ENCODE results near the gene SKA2. TPM values are rescaled to one million over a fixed set of nuclear protein-coding genes. Genes with fewer than 3 reads are reported as not detected.

Gene SKA2
- total and polyA plus RNA-seq, 2 of the 8 experiments (the other 6 are each of a cell fraction or from before 2014, with no cell fraction given), result 15.6 to 95.8 TPM

DNA sequence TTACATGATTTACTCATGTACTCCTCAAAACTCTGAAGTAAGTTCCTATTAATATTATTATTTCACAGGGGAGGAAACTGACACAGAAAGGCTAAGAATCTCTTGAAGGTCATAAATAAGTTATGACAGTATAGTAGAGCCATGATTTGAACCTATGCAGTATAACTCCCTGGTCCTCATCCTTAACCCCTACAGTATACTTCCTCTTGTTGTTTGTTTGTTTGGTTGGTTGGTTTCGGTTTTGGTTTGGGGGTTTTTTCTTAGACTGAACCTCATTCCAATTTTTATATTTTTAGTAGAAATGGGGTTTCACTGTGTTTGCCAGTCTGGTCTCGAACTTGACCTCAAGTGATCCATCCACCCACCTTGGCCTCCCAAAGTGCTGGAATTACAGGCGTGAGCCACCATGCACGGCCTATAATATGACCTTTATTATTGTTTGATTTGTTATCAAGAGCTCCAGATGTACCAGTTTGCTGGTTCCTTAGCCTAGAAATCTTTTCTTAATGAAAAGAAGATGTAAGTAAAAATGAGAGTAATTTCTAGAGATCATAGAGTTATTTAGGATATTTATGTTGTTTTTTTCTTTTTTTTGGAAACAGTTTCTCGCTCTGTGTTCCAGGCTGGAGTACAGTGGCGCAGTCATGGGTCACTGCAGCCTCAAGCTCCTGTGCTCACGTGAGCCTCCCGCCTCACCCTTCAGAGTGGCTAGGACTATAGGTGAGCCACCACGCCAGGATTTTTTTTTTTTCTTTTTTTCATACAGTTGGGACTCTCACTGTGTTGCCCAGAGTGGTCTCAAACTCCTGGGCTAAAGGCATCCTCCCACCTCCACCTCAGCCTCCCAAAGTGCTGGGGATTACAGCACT, 5.4 kb upstream of the SKA2 start:
- H2BK120ac ChIP-seq (replicated peaks; ENCODE audit: low read depth, low read length), result no peak overlapping the region
- 90% methylated on average over 9 of the region's 9 CpGs; no CpG with 5 or more reads in 1 of the 2 experiments for WGBS, 2 experiments (ENCODE audit: extremely low coverage in 1 of 2, insufficient coverage in 1 of 2, insufficient read length in 1 of 2, insufficient replicate concordance in 2 of 2, low coverage in 1 of 2, low lambda C conversion rate in 2 of 2, missing lambda C conversion rate in 1 of 2)
- H3K4me2 ChIP-seq (ENCODE audit: insufficient read depth in 1 of 2, low read depth in 2 of 2, low read length in 2 of 2), result no peak overlapping the region
- TF ChIP-seq SIRT6 (IDR thresholded peaks at IDR 0.05; ENCODE audit: low read length), result no peak
- TF ChIP-seq EZH2 (IDR thresholded peaks at IDR 0.05; ENCODE audit: low read depth, low read length, severe bottlenecking), result no peak
- no peak for TF ChIP-seq BRCA1 (IDR thresholded peaks at IDR 0.05; ENCODE audit: low read depth, low read length)
- TF ChIP-seq RXRA (IDR thresholded peaks at IDR 0.05; ENCODE audit: insufficient read depth, low read depth, low read length), result no peak
- TF ChIP-seq SUZ12 (IDR thresholded peaks at IDR 0.05; ENCODE audit: low read length), result no peak
- TF ChIP-seq RFX5 (IDR thresholded peaks at IDR 0.05; ENCODE audit: borderline replicate concordance, low read depth, low read length), result no peak
- TF ChIP-seq NRF1 (IDR thresholded peaks at IDR 0.05; ENCODE audit: low read depth, low read length), result no peak
- TF ChIP-seq TBP (IDR thresholded peaks at IDR 0.05; ENCODE audit: low read depth, low read length), result no peak
- no peak for TF ChIP-seq CEBPB (IDR thresholded peaks at IDR 0.05; ENCODE audit: low read depth, low read length)
- no peak for TF ChIP-seq ASH2L (IDR thresholded peaks at IDR 0.05; ENCODE audit: low read length)
- TF ChIP-seq, protein P1, sequence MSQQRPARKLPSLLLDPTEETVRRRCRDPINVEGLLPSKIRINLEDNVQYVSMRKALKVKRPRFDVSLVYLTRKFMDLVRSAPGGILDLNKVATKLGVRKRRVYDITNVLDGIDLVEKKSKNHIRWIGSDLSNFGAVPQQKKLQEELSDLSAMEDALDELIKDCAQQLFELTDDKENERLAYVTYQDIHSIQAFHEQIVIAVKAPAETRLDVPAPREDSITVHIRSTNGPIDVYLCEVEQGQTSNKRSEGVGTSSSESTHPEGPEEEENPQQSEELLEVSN (IDR thresholded peaks at IDR 0.05), result no peak
- TF ChIP-seq EGR1 (IDR thresholded peaks at IDR 0.05; ENCODE audit: borderline replicate concordance, low read depth, low read length), result no peak

More for the DNA sequence above, 5.4 kb upstream of the SKA2 start:
- no peak overlapping the region for H2BK5ac ChIP-seq (ENCODE audit: low read depth, low read length)
- POLR2A ChIA-PET (ENCODE audit: partially characterized antibody), result interaction anchor here (0.6 to 2.8 kb wide), 4 partner anchors 11 to 83 kb away, joined by 3 to 7 read pairs (median 4); no protein-coding TSS in a partner anchor
- H2BK12ac ChIP-seq (ENCODE audit: low read depth, low read length), result no peak overlapping the region
- no peak overlapping the region for H2BK20ac ChIP-seq (ENCODE audit: low read length)
- no peaks in the 10 kb centered on the region; a peak in 2 of 7 replicates for H3K4me1 ChIP-seq (replicated peaks in 1 of 4; ENCODE audit: control insufficient read depth in 3 of 4, insufficient read depth in 4 of 4, low read length in 3 of 4)
- no peak overlapping the region for H2AFZ ChIP-seq (ENCODE audit: low read length)
- H2AK5ac ChIP-seq (ENCODE audit: low read depth, low read length), result peak overlapping the region; percentile 82; the same call in 1 of the 2 replicates
- no peaks in the 10 kb centered on the region for H3K79me1 ChIP-seq (ENCODE audit: low read depth, low read length)
- H3K56ac ChIP-seq (replicated peaks; ENCODE audit: insufficient read length, low read depth, low read length), result no peak overlapping the region
- H4K20me1 ChIP-seq (replicated peaks in 1 of 2; ENCODE audit: control insufficient read depth in 1 of 2, insufficient read depth in 2 of 2, low read length in 2 of 2), result peaks cover 0 to 1% of the 10 kb centered on the region in 2 experiments
- H3K79me2 ChIP-seq (ENCODE audit: control insufficient read depth in 1 of 2, insufficient read depth in 2 of 2, low read length in 2 of 2), result peaks cover 5 to 78% of the 10 kb centered on the region in 2 experiments; a peak in 3 of 4 replicates
- no peak overlapping the region for H3K23ac ChIP-seq (ENCODE audit: insufficient read length)
- no peak overlapping the region for H4K5ac ChIP-seq (ENCODE audit: insufficient read length, low read depth, low read length)
- H4K8ac ChIP-seq (ENCODE audit: extremely low read depth, insufficient read depth, low read length), result no peak overlapping the region
- CTCF ChIA-PET (ENCODE audit: partially characterized antibody), result interaction anchor here (0.9 to 1.4 kb wide), 3 partner anchors 11 to 641 kb away, joined by 3 read pairs; no protein-coding TSS in a partner anchor
- no peak overlapping the region for H3K14ac ChIP-seq (ENCODE audit: insufficient read length)
- DNase-seq (ENCODE audit: low read depth in 1 of 2, low spot score in 2 of 2), result no peak
- H2BK15ac ChIP-seq (ENCODE audit: low read length), result no peak overlapping the region
- H3K18ac ChIP-seq (ENCODE audit: extremely low read depth, low read length), result no peak overlapping the region
- H3K9ac ChIP-seq (replicated peaks in 1 of 4; ENCODE audit: extremely low read depth in 1 of 4, low read depth in 3 of 4, low read length in 3 of 4), result no peak overlapping the region
- FAIRE-seq, result no peak
- H3K27me3 ChIP-seq (replicated peaks in 1 of 4; ENCODE audit: control insufficient read depth in 3 of 4, extremely low read depth in 1 of 4, insufficient read depth in 3 of 4, low read length in 3 of 4), result no peaks in the 10 kb centered on the region
- H3K23me2 ChIP-seq (ENCODE audit: low read depth, low read length), result 0 out of 2 replicates have a peak, but pooled peaks cover 2% of the 10 kb centered on the region
- no peaks in the 10 kb centered on the region for H3K9me3 ChIP-seq (ENCODE audit: insufficient read depth in 2 of 2, low read depth in 1 of 2, low read length in 1 of 2)
- H3K27ac ChIP-seq (ENCODE audit: low read depth, low read length), result no peak overlapping the region
- H3K4me3 ChIP-seq (ENCODE audit: extremely low read depth in 1 of 4, insufficient read depth in 2 of 4, low read depth in 3 of 4, low read length in 4 of 4), result no peak overlapping the region
- H4K91ac ChIP-seq (replicated peaks; ENCODE audit: insufficient read length, low read length), result no peak overlapping the region
- peaks cover 0 to 4% (median 0%) of the 10 kb centered on the region in 4 experiments; a peak in 1 of 8 replicates for H3K36me3 ChIP-seq (ENCODE audit: control insufficient read depth in 2 of 4, insufficient read depth in 4 of 4, low read length in 3 of 4)
- no peak overlapping the region for H3K4ac ChIP-seq (replicated peaks; ENCODE audit: insufficient read length, low read depth, low read length)
